SW 1271 (cell line): ENCODE measurements around the gene ACAN.
A peak's percentile ranks its signal among the peaks of the same experiment; 100 is the strongest.

Source experiments
- DNase-seq, 2 experiments: peaks; one replicate each; lab custom pipeline; 2025; lab: John Stamatoyannopoulos, UW

The ACAN gene

DNA sequence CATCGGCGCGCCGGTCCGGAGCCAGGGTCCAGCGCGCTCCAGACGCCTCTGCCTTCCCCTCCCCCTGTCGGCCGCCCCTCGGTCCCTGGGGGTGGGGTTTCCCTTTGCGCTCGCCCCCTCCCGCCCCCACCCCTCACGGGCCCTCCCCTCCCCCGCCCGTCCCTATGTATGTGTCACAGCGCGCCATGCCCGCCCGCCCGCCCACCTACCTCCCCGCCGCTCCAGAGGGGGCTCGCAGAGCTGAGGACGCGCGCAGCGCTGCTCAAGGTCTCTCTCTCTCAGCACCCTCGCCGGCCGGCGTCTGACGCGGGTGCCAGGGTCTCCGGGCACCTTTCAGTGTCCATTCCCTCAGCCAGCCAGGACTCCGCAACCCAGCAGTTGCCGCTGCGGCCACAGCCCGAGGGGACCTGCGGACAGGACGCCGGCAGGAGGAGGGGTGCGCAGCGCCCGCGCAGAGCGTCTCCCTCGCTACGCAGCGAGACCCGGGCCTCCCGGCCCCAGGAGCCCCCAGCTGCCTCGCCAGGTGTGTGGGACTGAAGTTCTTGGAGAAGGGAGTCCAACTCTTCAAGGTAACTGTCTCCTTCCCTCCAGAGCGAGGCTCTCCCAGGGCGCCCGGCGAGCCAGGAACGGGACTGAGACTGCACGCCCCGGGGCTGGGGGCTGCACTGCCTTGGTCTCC is at the start of gene ACAN:
Gene ACAN, plus strand, starts transcription at position 196 of the 679 bp plus-strand sequence. CDS start 32,771 bp downstream, outside the sequence.
- DNase-seq: no peak

DNA sequence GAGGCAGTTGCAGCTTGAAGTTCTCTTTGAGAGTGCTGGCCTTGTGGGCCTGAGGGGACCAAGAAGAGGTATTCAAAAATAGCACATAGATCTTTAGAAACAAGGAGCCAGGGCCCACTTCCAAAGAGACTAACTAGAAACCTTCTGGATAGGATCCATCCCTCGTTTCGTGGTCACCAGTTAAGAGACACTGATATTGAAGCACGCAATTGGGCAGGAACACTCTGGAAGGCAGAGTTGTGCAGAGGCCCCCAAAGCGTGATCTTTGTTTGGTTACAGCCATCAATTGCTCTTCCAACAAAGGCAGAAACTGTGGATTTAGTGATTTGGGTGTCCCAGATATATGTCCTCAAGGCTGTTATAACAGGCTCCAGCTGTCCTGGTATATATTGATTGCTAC is 46.7 kb upstream of the ACAN start:
- no peak for DNase-seq

DNA sequence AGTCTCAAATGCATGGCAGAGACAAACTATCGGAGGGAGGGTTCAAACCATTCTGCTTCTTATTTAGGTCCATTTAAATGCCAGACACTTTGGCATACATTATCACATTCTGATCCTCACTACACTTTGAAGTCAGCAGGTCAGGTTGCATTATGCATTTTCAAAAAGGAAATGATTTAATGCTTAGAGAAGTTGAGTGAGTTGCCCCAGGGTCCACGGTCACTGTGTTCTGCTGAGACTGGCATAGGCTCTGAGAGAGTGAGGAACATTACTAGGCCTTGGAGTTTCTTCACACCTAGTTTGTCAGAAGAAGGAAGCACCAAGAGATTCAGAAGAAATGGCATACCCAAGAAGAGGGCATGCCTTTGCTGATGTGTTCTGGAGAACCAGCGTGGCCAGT is 46.3 kb upstream of the ACAN start:
- no peak for DNase-seq

DNA sequence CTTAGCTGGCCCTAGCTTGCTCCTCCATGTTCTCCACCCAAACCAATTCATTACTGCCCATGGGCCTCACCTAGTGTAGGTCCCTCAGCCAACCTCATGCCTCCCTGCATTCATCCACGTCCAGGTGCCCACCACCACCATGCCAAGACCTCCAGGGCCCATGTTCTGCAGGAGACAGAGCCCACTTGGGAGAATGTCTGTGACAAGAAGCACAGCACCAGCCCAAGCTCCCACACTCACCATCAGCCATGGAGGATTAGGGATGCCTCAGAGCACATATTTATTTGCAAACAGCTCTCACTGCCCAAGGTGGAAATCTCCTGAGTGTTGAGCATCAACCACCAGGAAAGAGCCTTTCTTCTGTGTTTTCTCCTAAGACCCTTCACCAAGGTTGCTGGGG is 43.4 kb upstream of the ACAN start:
- no peak for DNase-seq

DNA sequence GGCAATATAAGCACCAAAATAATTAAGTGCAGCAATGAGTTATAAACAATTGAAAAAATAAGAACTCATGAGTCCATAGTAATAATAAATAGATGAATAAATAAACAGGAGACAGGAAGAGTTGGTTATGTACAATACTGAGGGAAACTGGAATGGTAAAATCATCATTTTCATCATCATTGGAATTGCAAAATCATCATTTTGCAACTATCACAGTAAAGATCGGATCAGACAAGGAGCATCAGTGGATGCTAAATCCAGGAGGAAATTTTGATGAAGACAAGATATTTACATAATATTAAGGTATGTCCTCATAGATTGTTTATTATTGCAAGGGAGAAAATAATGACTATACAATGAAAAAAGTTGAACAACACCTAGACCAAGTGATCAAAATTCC is 38.8 kb upstream of the ACAN start:
- DNase-seq: no peak

DNA sequence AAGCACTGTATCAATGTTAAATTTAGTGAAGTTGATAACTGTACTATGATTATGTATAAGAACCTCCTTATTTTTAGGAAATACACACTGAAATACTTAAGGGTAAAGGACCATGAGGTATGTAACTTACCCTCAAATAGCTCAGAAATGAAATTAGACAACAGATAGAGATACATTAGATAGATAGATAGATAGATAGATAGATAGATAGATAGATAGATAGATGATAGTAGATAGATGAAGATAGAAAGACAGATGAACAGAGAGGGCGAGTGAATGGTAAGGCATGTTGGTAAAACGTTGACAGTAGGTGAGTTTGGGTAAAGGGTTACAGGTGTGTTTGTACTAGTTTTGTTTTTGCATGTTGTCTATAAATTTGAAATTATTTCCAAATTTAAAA is 38.0 kb upstream of the ACAN start:
- no peak for DNase-seq

DNA sequence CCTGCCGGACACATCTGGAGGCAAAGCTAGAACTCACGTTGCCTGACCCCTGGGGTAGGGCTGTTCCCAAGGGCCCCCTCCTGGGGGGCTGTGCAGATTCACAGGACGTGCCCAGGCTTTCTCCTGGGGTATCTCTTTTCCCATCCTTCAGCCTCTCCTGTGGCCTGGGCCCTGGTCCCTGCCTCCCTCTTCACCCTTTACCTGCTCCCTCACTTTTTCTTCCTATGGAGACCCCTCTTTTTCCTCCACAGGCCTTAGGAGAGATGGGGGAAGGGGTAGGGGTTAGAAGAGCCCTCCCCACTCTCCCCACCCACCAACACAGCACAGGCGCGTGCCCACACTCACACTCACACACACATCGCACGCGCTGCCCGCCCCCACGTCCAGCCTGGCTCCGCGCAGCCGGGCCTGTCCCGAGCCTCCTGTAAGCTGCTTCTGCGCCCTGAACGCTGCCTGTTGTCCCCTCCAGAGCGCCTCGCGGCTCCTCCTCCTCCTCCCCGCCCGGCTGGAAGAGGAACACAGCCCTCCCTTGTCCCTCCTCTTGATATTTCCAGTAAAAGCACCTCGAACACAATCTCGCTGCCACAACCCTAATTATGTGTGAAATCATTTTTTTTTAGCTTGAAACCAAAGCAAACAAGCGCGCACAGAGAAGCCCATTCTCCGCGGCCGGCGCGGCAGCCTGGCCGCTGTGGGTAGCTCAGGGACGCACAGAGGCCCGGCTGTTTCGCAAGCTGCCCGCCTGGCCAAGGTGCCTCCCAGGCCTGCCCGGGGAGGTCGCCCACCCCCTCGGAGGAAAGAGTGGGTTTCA is 33.9 kb upstream of the ACAN start:
- DNase-seq: no peak

DNA sequence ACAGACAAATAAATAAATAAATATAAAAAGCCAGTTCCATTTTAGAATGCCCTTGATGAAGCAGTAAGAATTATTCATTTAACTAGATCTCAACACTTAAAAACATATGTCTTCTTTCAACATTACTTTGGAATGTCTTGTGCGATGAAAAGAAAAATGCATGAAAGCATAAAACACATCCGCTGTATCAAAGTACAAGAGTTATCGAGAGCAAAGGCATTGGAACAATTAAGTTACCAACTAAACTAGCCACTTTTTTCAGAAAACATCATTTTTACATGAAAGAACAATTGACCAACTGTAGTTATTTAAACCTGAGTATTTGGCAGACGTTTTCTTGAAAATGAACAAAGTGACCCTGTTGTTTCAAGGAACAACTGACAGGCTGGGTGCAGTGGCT is 27.5 kb upstream of the ACAN start:
- no peak for DNase-seq

DNA sequence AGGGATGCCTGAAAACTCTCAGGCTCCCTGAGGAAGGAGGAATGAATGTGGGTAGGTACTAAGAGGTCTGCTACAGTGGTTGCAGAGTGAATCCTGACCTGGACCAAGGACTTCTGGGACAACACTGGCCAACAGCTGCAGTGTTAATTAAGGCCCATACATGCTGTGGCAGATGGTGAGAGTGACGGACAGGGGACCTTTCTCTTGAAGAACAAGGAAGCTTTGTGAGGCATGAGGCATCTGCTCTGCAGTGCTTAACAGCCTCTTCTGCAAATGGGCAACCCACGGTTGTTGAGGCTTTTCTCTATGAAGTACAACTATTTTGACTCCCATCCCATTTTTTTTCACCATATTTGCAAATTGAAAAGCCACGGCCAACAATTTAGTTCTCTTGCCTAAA is 26.6 kb upstream of the ACAN start:
- DNase-seq: no peak

DNA sequence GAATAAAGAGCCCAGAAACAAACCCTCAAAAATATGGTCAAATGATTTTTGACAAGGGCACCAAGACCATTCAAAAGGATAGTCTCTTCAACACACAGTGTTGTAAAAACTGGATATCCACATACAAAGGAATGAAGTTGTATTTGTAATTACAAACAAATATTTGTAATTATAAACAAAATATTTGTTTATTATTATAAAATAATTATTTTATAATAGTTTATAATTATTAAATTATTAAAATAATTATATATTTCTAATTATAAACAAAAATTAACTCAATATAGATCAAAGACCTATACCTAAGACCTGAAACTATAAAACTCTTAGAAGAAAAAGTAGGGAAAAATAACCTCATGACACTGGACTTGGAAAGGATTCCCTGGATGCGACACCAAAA is 23.3 kb upstream of the ACAN start:
- no peak for DNase-seq

DNA sequence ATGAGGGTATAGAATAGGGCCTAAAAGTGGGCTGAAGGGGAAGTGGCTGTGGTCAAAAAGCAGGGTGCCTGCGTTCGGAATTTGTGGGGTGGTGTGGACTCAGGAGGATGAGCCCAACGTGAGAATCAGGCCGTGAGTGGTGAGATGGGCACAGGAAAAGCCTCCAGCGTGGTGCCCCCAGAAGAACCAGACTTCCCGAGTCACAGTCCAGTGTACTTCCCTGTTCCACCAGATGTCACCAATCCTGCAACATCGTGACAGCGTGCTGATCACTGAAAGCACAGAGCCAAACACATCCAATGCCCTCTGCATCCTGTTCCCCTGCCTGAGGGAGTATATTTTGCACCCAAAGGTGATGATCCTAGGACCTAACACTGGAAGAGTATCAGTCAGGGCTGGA is 20.8 kb upstream of the ACAN start:
- DNase-seq: no peak

DNA sequence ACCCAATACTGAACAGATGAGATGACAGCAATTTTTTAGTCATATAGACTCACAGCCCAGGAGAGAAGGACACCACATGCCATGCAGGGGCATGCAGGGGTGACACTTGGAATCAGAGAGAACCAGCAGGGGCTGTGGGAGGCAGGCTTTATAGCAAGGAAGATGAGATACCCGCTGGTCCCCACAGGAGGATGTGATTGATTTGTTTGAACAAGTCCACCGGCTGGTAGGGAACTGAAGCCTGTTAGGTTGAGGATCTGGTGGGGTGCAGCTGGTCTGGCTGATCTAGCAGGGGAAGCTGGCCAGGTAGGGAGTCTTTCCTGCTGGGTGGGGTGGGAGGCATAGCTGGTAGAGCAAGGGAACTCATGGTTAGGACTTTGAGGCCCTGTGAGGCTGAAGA is 18.0 kb upstream of the ACAN start:
- no peak for DNase-seq

DNA sequence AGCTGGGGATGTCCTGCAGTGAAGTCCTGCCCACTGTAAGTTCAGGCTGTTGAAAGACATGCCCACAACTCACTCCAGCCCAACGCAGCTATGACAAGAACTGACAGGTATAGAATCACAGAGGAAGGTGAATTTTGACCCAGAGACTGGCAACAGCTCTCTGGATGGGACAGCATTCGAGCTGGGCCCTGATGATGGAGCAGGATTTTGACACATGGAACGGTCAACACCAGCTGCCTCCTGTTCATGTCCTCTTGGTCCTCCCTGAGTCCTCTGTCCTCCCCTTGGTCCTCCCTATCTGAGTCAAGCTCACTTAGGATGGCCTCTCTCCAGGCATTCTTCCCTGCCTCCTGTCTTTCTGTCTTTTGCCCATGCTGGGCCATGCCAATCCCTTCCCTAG is 15.2 kb upstream of the ACAN start:
- DNase-seq: no peak

DNA sequence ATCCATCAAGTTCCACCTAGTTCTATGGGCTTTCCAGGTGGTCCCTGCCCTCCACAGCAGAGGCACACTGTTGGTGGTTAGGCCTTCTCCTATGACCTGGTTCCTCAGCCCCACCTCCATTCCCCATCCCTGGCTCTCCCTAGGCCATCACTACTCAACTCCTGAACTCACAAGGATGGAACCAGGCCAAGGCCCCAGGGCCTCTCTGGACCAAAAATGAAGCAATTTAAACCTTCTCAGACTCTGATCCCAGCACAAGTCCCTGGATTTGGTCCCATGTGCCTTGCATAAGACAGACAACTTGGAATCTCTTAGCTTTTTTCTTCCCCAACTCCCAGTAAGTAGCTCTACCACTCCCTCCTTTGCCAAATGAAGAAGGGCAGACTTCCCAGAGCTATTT is 14.4 kb upstream of the ACAN start:
- no peak for DNase-seq

DNA sequence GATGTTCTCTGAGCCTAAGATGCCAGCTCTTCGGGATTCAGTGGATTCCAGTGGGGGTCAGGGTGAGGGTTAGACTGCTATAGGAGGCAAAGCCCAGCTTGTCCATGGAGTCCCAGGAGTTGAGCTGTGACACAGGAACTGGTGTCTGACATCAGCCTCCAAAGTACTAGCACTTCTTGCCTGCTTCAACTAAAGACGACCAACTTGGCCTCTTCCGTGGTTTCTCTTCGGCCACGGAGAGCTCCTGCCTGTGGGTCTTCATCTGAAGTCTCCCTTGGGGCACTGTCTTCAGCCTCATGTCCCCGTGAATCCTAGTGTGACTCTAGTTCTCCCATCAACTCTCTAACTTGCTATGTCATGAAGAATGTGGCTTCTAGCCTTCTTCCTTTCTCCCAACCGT is 12.8 kb upstream of the ACAN start:
- no peak for DNase-seq

DNA sequence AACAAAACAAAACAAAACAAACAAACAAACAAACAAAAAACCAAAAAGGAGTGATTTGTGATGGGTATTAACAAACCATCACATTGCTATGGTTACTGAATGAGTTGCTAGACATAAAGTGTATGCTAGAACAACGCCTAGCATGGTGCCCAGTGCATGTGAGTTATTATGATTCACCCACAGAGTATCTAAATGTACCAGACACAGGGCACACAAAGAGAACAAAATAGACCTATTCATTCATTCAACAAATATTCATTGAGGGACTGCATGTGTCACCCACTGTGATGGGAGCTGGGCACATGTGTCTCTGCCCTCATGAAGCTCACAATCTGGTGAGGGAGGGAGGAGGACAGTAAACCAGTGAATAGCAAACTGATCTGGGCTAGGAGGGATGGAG is 11.6 kb upstream of the ACAN start:
- DNase-seq: no peak

DNA sequence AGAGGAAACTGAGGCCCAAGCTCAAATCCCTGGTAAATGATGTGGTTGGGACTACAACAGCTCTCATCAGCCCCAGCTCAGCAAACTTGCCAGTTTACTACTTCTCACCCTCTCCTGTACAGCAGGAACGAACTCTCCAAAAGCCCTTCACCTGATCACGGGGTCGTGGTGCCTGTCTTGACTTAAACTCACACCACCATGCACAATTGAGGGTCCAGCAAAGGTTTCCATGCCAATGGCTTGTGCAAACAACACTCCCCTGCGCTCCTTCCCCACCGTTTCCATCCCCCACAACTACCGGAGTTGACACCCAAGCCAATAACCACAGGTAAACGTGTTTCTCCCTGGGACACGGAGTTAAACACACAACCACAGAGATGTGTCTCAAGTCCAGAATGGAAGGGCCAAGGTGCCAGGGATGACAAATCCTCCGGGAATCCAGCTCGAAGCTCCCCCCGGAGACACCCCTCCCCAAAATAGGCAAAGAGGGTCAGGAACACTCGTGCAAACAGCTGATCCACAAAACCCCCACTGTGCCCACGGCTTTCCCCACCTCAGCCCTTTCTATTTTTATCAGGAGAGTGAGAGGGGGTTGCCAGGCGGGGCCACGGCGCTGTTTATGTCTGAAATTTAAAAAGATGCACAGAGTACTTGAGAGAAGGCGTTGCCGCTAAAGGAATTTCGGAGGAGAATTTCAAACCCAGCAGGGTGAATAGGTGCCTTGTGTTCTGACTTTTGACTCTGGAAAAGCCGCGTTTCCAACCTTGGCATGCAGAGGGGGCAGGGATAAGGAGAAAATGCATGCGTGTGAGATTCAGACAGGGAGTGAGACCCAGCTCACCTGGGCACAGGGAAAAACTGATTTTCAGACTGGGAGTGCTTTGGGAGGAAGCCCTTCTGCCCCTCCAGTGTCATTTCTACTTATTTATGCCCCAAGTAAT is 10.6 kb upstream of the ACAN start:
- DNase-seq: no peak

DNA sequence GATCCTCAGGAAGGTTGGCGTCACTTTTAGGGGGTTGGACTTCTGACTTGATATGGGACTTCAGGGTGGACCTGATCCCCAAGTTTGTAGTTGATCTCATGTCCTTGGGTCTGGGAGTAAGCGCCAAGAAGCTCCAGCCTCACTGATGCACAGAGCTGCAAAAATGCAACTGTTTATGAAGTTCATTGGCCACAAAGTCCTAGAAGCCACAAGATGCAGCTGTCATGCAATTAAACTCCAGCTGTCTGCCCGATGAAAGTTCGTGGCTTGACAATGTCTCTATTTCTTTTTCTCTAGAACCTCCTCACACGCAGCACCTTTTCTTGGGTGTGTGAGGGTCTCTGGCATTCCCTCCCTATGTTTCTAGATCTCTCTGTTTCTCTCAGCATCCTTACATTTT is 9.2 kb upstream of the ACAN start:
- DNase-seq: no peak

DNA sequence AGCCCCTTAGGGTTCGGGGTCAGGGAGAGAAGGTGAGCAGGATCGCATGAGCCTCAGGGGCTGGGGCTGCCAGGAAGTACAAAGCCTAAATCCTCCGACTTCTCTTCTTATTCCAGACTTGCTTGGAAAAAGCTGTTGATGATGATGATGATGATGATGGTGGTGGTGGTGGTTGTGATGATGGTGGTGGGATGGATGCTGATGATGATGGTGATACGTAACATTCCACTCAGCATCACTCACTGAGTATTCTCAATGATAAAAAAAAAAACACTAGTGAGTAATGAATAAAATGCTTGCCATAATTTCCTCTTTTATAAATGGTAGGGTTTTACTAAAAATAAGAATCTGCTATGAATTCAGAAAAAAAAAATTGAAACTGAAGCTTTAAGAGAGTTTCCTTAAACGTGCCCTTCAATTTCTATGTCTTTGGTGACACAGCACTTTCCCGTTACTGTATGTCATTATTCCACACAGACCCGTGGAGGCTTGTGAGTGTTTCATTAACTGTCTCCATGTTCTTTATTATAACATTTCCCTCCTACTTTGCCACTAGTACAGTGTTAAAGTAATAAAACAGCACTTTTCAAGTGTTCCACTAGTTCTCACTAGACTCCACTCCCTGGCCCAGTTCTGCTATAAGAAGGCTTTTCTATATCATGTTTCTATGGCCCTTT is 5.4 kb upstream of the ACAN start:
- no peak for DNase-seq

DNA sequence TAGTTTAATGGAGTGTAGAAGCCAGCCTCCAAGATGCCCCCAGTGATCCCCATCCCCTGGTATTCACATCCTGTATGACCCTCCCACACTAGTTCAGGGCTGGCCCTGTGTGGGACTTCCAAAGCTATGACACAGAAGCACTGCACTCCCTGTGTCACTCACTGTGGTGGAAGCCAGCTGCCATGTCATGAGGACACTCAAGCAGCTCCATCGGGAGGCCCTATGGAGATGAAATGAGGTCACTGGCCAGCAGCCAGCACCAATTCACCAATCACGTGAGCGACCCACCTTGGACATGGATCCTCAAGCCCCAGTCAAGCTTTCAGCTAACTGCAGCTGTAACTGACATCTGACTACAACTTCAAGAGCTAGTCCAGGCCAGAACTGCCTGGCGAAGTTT is 3.9 kb upstream of the ACAN start:
- no peak for DNase-seq

DNA sequence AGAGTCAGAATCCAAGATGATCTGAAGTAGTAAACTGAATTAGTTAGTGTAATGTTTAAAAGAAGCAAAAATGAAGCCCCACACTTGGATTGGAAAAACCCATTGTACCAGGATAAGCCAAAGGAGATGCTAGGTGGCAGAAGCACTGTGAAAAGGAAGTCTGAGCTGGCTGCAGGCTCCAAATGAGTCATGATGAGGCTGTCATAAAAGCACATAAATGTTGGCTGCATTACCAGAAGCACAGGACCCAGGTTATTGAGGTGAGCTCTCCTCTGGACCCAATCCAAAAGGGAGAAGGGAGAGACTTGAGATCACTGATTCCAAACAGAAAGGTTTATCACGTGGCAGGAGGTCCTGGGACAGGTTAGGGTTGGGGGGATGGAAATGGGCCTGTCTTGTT is 3.2 kb upstream of the ACAN start:
- DNase-seq: peak in 1 of 2 experiments; percentile 27

DNA sequence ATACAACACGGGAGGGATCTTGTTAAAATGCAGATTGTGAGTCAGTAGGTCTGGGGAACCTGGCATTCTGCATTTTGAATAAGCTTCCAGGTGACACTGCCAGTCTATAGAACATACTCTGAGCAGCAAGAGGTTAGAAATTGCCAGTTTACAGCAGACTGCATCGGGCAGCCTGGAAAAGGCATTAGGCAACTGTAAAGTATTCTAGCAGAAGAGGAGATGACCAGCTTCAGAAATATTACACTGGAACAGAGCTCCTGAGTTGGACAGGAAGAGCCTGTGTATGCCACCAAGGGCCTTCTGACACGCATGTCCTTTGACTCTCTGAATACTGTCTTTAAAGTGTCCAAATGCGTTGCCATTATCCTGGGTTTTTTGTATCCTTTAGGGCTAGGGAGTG is 2.5 kb upstream of the ACAN start:
- no peak for DNase-seq
